ENCODE results near the gene BIRC6. TPM values are rescaled to one million over a fixed set of nuclear protein-coding genes. Genes with fewer than 3 reads are reported as not detected.
"Not testable (repeated sequence)": the region's sequence is repeated elsewhere in the genome, so short reads cannot be mapped to it uniquely, and the experiment has no call there.

BIRC6 gene
- total RNA-seq, 2 experiments from 2014 or later: 104 to 118 TPM

GRCh38 chr2:32504877-32505478 is 148.2 kb downstream of the BIRC6 start:
- Mint-ChIP-seq H3K4me1 (no peaks in the 10 kb centered on the region), H3K36me3 (ENCODE audit: low read depth) (peaks cover 36% of the 10 kb centered on the region), H3K4me3 (no peak overlapping the region), H3K27me3 (no peaks in the 10 kb centered on the region), H3K9me3 (no peaks in the 10 kb centered on the region), H3K27ac (no peak overlapping the region)
- POLR2A ChIA-PET: no interaction called here
- CTCF ChIA-PET: interaction anchor here (1.0 kb wide), 1 partner anchor 23 kb away, joined by 3 read pairs; no protein-coding TSS in a partner anchor
- DNase-seq: no peak

- H3K9me3 Mint-ChIP-seq: no peaks in the 10 kb centered on the region
- peaks cover 40% of the 10 kb centered on the region for H3K36me3 Mint-ChIP-seq (ENCODE audit: low read depth)
- no peak overlapping the region for H3K27ac Mint-ChIP-seq
- DNase-seq: no peak
- POLR2A ChIA-PET: no interaction called here
- no peak overlapping the region for H3K4me3 Mint-ChIP-seq
- H3K27me3 Mint-ChIP-seq: no peaks in the 10 kb centered on the region
- CTCF ChIA-PET: interaction anchor here (0.9 kb wide), 1 partner anchor 31 kb away, joined by 3 read pairs; no protein-coding TSS in a partner anchor
- no peaks in the 10 kb centered on the region for H3K4me1 Mint-ChIP-seq
Observed at GRCh38 chr2:32506446-32506845, 149.6 kb downstream of the BIRC6 start.

- no peak overlapping the region for H3K4me3 Mint-ChIP-seq
- H3K4me1 Mint-ChIP-seq: no peaks in the 10 kb centered on the region
- ChIA-PET CTCF (interaction anchor here (0.6 to 1.2 kb wide), 2 partner anchors 14 to 202 kb away, joined by 3 read pairs; no protein-coding TSS in a partner anchor), POLR2A (no interaction called here)
- no peak for DNase-seq
- no peak overlapping the region for H3K27ac Mint-ChIP-seq
- no peaks in the 10 kb centered on the region for H3K9me3 Mint-ChIP-seq
- H3K27me3 Mint-ChIP-seq: no peaks in the 10 kb centered on the region
- H3K36me3 Mint-ChIP-seq (ENCODE audit: low read depth): peaks cover 43% of the 10 kb centered on the region
Observed at GRCh38 chr2:32514946-32515345, 158.1 kb downstream of the BIRC6 start.

GRCh38 chr2:32516567-32516966 is 159.7 kb downstream of the BIRC6 start:
- Mint-ChIP-seq H3K4me1 (no peaks in the 10 kb centered on the region), H3K27me3 (no peaks in the 10 kb centered on the region), H3K4me3 (no peak overlapping the region), H3K36me3 (ENCODE audit: low read depth) (peaks cover 40% of the 10 kb centered on the region), H3K27ac (no peak overlapping the region), H3K9me3 (no peaks in the 10 kb centered on the region)
- no peak for DNase-seq
- ChIA-PET POLR2A (no interaction called here), CTCF (interaction anchor here (0.6 to 1.0 kb wide), 3 partner anchors 18 to 1219 kb away, joined by 3 to 4 read pairs (median 3); no protein-coding TSS in a partner anchor)

- Mint-ChIP-seq H3K4me1 (no peaks in the 10 kb centered on the region), H3K9me3 (no peaks in the 10 kb centered on the region), H3K36me3 (ENCODE audit: low read depth) (peaks cover 42% of the 10 kb centered on the region), H3K4me3 (no peak overlapping the region), H3K27ac (no peak overlapping the region), H3K27me3 (no peaks in the 10 kb centered on the region)
- DNase-seq: no peak
- CTCF ChIA-PET: no interaction called here
- POLR2A ChIA-PET: no interaction called here
Observed at GRCh38 chr2:32522770-32523169, 165.9 kb downstream of the BIRC6 start.

GRCh38 chr2:32523686-32524085 is 166.9 kb downstream of the BIRC6 start:
- Mint-ChIP-seq H3K9me3 (no peaks in the 10 kb centered on the region), H3K4me3 (no peak overlapping the region), H3K36me3 (ENCODE audit: low read depth) (peaks cover 40% of the 10 kb centered on the region), H3K27ac (no peak overlapping the region), H3K27me3 (no peaks in the 10 kb centered on the region), H3K4me1 (no peaks in the 10 kb centered on the region)
- CTCF ChIA-PET: no interaction called here
- POLR2A ChIA-PET: no interaction called here
- DNase-seq: no peak

GRCh38 chr2:32532341-32532740 is 175.5 kb downstream of the BIRC6 start:
- H3K27me3 Mint-ChIP-seq: no peaks in the 10 kb centered on the region
- H3K9me3 Mint-ChIP-seq: no peaks in the 10 kb centered on the region
- no peak overlapping the region for H3K27ac Mint-ChIP-seq
- H3K4me1 Mint-ChIP-seq: peaks cover 7% of the 10 kb centered on the region
- POLR2A ChIA-PET: no interaction called here
- DNase-seq: no peak
- H3K36me3 Mint-ChIP-seq (ENCODE audit: low read depth): peaks cover 67% of the 10 kb centered on the region
- H3K4me3 Mint-ChIP-seq: no peak overlapping the region
- CTCF ChIA-PET: no interaction called here

- H3K4me1 Mint-ChIP-seq: peaks cover 7% of the 10 kb centered on the region
- no peak overlapping the region for H3K4me3 Mint-ChIP-seq
- peaks cover 62% of the 10 kb centered on the region for H3K36me3 Mint-ChIP-seq (ENCODE audit: low read depth)
- no peak overlapping the region for H3K27ac Mint-ChIP-seq
- no peak for DNase-seq
- no peaks in the 10 kb centered on the region for H3K9me3 Mint-ChIP-seq
- H3K27me3 Mint-ChIP-seq: no peaks in the 10 kb centered on the region
- ChIA-PET POLR2A (no interaction called here), CTCF (no interaction called here)
Observed at GRCh38 chr2:32532961-32533360, 176.1 kb downstream of the BIRC6 start.

GRCh38 chr2:32534831-32535230 is 178.0 kb downstream of the BIRC6 start:
- DNase-seq: no peak
- Mint-ChIP-seq H3K36me3 (ENCODE audit: low read depth) (peaks cover 60% of the 10 kb centered on the region), H3K27ac (no peak overlapping the region), H3K4me1 (peaks cover 12% of the 10 kb centered on the region), H3K27me3 (no peaks in the 10 kb centered on the region), H3K4me3 (no peak overlapping the region), H3K9me3 (no peaks in the 10 kb centered on the region)
- POLR2A ChIA-PET: no interaction called here
- CTCF ChIA-PET: interaction anchor here (0.6 kb wide), 1 partner anchor 18 kb away, joined by 3 read pairs; no protein-coding TSS in a partner anchor

- no peak overlapping the region for H3K27ac Mint-ChIP-seq
- H3K9me3 Mint-ChIP-seq: no peaks in the 10 kb centered on the region
- ChIA-PET POLR2A (no interaction called here), CTCF (no interaction called here)
- H3K4me1 Mint-ChIP-seq: peaks cover 8% of the 10 kb centered on the region
- H3K36me3 Mint-ChIP-seq (ENCODE audit: low read depth): peaks cover 39% of the 10 kb centered on the region
- DNase-seq: no peak
- no peaks in the 10 kb centered on the region for H3K27me3 Mint-ChIP-seq
- H3K4me3 Mint-ChIP-seq: no peak overlapping the region
Observed at GRCh38 chr2:32538735-32539134, 181.9 kb downstream of the BIRC6 start.

- DNase-seq; H3K36me3 Mint-ChIP-seq (ENCODE audit: low read depth); H3K27me3 Mint-ChIP-seq; POLR2A ChIA-PET; H3K4me1 Mint-ChIP-seq; H3K4me3 Mint-ChIP-seq; H3K27ac Mint-ChIP-seq; CTCF ChIA-PET; H3K9me3 Mint-ChIP-seq: not testable (repeated sequence)
Observed at GRCh38 chr2:32552483-32552882, 195.7 kb downstream of the BIRC6 start.

- Mint-ChIP-seq H3K9me3 (no peaks in the 10 kb centered on the region), H3K27me3 (no peaks in the 10 kb centered on the region), H3K4me1 (no peaks in the 10 kb centered on the region), H3K36me3 (ENCODE audit: low read depth) (peaks cover 3% of the 10 kb centered on the region), H3K27ac (no peak overlapping the region), H3K4me3 (no peak overlapping the region)
- peak; percentile 19 for DNase-seq
- ChIA-PET CTCF (no interaction called here), POLR2A (no interaction called here)
Observed at GRCh38 chr2:32553829-32554432, 197.1 kb downstream of the BIRC6 start.

GRCh38 chr2:32558492-32558891 is 201.7 kb downstream of the BIRC6 start:
- ChIA-PET CTCF (interaction anchor here (1.0 kb wide), 2 partner anchors 13 to 15 kb away, joined by 3 read pairs; no protein-coding TSS in a partner anchor), POLR2A (no interaction called here)
- no peak for DNase-seq
- no peaks in the 10 kb centered on the region for H3K27me3 Mint-ChIP-seq
- H3K27ac Mint-ChIP-seq: peak overlapping the region; percentile 5
- peaks cover 3% of the 10 kb centered on the region for H3K9me3 Mint-ChIP-seq
- peaks cover 15% of the 10 kb centered on the region for H3K36me3 Mint-ChIP-seq (ENCODE audit: low read depth)
- H3K4me1 Mint-ChIP-seq: no peaks in the 10 kb centered on the region
- no peak overlapping the region for H3K4me3 Mint-ChIP-seq

GRCh38 chr2:32559136-32559535 is 202.3 kb downstream of the BIRC6 start:
- CTCF ChIA-PET: interaction anchor here (0.7 kb wide), 1 partner anchor 709 kb away, joined by 3 read pairs; no protein-coding TSS in a partner anchor
- H3K27ac Mint-ChIP-seq: no peak overlapping the region

More at GRCh38 chr2:32559136-32559535, 202.3 kb downstream of the BIRC6 start:
- DNase-seq: no peak
- Mint-ChIP-seq H3K36me3 (ENCODE audit: low read depth) (peaks cover 21% of the 10 kb centered on the region), H3K9me3 (peaks cover 5% of the 10 kb centered on the region), H3K4me3 (no peak overlapping the region), H3K4me1 (peaks cover 3% of the 10 kb centered on the region), H3K27me3 (no peaks in the 10 kb centered on the region)
- POLR2A ChIA-PET: no interaction called here

All from activated CD4-positive, alpha-beta T cell treated with anti-CD3 and anti-CD28 coated beads, Interleukin-2, amount 10 ng/mL, durations not matched to agents 7 days and 5 days (primary cell).